ENCODE measurements around the gene EPS8. TPM values are rescaled to one million over a fixed set of nuclear protein-coding genes. Genes with fewer than 3 reads are reported as not detected.

Gene EPS8
- total RNA-seq, 1 experiment from 2014 or later = 7.5 TPM

DNA sequence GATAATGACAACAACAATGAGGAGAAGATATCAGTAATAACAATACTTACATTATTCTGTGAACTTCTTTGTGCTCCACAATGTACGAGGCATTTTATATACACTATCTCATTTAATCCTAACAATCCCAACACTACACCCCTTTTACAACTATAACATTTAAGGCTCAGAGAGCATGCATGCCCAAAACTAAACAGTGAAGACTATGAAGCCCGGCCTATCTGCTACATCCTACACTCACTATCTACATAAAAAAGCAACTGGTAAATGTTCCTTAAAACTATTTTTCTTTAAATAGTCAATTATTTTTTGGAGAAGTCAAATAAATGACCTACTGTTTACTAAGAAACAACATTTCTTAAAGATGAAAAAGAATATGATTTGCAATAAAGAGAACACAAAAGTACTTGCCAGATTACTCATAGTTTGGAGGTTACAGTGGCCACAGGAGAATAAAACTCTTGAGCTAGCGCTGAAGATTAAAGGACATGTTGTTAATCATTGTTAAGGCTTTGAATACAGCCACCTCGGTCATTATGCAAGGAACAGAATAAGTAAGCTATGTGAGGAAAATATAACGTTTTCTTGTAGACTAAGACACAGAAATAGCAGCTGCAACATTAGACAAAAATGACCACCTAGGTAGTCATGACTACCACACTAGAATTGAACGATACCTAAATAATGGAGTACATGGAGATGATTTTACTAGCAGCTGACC, 56.7 kb downstream of the EPS8 start:
- no peak for DNase-seq (ENCODE audit: low spot score)
- ChIA-PET POLR2A (no interaction called here), CTCF (no interaction called here)
- H3K36me3 Mint-ChIP-seq = no peaks in the 10 kb centered on the region
- ATAC-seq = no peak
- H3K4me3 Mint-ChIP-seq = no peak overlapping the region
- H3K27ac Mint-ChIP-seq = no peak overlapping the region
- H3K9me3 Mint-ChIP-seq = no peaks in the 10 kb centered on the region
- no peak for TF ChIP-seq OVOL2 (CRISPR knock-in tag; IDR thresholded peaks at IDR 0.05; ENCODE audit: borderline replicate concordance)
- no peak for TF ChIP-seq ETV6 (CRISPR knock-in tag; IDR thresholded peaks at IDR 0.05)
- TF ChIP-seq MYBL2 (CRISPR knock-in tag; IDR thresholded peaks at IDR 0.05) = no peak
- TF ChIP-seq, protein P1, sequence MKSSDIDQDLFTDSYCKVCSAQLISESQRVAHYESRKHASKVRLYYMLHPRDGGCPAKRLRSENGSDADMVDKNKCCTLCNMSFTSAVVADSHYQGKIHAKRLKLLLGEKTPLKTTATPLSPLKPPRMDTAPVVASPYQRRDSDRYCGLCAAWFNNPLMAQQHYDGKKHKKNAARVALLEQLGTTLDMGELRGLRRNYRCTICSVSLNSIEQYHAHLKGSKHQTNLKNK (CRISPR knock-in tag; IDR thresholded peaks at IDR 0.05) = no peak
- TF ChIP-seq ZNF425 (CRISPR knock-in tag; conservative IDR thresholded peaks at IDR 0.05) = no peak
- TF ChIP-seq IRF2 (CRISPR knock-in tag; IDR thresholded peaks at IDR 0.05; ENCODE audit: borderline replicate concordance, low read depth) = no peak
- no peak for TF ChIP-seq CTCF (IDR thresholded peaks at IDR 0.05)
- TF ChIP-seq ZNF416 (CRISPR knock-in tag; IDR thresholded peaks at IDR 0.05) = no peak
- TF ChIP-seq, protein P2, sequence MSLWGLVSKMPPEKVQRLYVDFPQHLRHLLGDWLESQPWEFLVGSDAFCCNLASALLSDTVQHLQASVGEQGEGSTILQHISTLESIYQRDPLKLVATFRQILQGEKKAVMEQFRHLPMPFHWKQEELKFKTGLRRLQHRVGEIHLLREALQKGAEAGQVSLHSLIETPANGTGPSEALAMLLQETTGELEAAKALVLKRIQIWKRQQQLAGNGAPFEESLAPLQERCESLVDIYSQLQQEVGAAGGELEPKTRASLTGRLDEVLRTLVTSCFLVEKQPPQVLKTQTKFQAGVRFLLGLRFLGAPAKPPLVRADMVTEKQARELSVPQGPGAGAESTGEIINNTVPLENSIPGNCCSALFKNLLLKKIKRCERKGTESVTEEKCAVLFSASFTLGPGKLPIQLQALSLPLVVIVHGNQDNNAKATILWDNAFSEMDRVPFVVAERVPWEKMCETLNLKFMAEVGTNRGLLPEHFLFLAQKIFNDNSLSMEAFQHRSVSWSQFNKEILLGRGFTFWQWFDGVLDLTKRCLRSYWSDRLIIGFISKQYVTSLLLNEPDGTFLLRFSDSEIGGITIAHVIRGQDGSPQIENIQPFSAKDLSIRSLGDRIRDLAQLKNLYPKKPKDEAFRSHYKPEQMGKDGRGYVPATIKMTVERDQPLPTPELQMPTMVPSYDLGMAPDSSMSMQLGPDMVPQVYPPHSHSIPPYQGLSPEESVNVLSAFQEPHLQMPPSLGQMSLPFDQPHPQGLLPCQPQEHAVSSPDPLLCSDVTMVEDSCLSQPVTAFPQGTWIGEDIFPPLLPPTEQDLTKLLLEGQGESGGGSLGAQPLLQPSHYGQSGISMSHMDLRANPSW (CRISPR knock-in tag; conservative IDR thresholded peaks at IDR 0.05; ENCODE audit: low read depth) = no peak
- H3K27me3 Mint-ChIP-seq (ENCODE audit: low read depth) = no peaks in the 10 kb centered on the region
- no peaks in the 10 kb centered on the region for H3K4me1 Mint-ChIP-seq

- no peak overlapping the region for H3K4me3 Mint-ChIP-seq
- no peaks in the 10 kb centered on the region for H3K9me3 Mint-ChIP-seq
- CTCF ChIA-PET = no interaction called here
- no peaks in the 10 kb centered on the region for H3K4me1 Mint-ChIP-seq
- ATAC-seq (no peak), DNase-seq (ENCODE audit: low spot score) (no peak)
- POLR2A ChIA-PET = no interaction called here
- no peak overlapping the region for H3K27ac Mint-ChIP-seq
- no peaks in the 10 kb centered on the region for H3K36me3 Mint-ChIP-seq
- H3K27me3 Mint-ChIP-seq (ENCODE audit: low read depth) = no peaks in the 10 kb centered on the region
- no peak for TF ChIP-seq NFYB (CRISPR knock-in tag; conservative IDR thresholded peaks at IDR 0.05; ENCODE audit: low read depth)
- no peak for TF ChIP-seq ZNF138 (CRISPR knock-in tag; conservative IDR thresholded peaks at IDR 0.05)
- TF ChIP-seq, protein P3, sequence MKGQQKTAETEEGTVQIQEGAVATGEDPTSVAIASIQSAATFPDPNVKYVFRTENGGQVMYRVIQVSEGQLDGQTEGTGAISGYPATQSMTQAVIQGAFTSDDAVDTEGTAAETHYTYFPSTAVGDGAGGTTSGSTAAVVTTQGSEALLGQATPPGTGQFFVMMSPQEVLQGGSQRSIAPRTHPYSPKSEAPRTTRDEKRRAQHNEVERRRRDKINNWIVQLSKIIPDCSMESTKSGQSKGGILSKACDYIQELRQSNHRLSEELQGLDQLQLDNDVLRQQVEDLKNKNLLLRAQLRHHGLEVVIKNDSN (CRISPR knock-in tag; IDR thresholded peaks at IDR 0.05) = no peak
- TF ChIP-seq, protein P4, sequence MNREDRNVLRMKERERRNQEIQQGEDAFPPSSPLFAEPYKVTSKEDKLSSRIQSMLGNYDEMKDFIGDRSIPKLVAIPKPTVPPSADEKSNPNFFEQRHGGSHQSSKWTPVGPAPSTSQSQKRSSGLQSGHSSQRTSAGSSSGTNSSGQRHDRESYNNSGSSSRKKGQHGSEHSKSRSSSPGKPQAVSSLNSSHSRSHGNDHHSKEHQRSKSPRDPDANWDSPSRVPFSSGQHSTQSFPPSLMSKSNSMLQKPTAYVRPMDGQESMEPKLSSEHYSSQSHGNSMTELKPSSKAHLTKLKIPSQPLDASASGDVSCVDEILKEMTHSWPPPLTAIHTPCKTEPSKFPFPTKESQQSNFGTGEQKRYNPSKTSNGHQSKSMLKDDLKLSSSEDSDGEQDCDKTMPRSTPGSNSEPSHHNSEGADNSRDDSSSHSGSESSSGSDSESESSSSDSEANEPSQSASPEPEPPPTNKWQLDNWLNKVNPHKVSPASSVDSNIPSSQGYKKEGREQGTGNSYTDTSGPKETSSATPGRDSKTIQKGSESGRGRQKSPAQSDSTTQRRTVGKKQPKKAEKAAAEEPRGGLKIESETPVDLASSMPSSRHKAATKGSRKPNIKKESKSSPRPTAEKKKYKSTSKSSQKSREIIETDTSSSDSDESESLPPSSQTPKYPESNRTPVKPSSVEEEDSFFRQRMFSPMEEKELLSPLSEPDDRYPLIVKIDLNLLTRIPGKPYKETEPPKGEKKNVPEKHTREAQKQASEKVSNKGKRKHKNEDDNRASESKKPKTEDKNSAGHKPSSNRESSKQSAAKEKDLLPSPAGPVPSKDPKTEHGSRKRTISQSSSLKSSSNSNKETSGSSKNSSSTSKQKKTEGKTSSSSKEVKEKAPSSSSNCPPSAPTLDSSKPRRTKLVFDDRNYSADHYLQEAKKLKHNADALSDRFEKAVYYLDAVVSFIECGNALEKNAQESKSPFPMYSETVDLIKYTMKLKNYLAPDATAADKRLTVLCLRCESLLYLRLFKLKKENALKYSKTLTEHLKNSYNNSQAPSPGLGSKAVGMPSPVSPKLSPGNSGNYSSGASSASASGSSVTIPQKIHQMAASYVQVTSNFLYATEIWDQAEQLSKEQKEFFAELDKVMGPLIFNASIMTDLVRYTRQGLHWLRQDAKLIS (CRISPR knock-in tag; IDR thresholded peaks at IDR 0.05; ENCODE audit: borderline replicate concordance) = no peak
- TF ChIP-seq, protein P5, sequence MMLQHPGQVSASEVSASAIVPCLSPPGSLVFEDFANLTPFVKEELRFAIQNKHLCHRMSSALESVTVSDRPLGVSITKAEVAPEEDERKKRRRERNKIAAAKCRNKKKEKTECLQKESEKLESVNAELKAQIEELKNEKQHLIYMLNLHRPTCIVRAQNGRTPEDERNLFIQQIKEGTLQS (CRISPR knock-in tag; conservative IDR thresholded peaks at IDR 0.05) = no peak
- TF ChIP-seq, protein P6, sequence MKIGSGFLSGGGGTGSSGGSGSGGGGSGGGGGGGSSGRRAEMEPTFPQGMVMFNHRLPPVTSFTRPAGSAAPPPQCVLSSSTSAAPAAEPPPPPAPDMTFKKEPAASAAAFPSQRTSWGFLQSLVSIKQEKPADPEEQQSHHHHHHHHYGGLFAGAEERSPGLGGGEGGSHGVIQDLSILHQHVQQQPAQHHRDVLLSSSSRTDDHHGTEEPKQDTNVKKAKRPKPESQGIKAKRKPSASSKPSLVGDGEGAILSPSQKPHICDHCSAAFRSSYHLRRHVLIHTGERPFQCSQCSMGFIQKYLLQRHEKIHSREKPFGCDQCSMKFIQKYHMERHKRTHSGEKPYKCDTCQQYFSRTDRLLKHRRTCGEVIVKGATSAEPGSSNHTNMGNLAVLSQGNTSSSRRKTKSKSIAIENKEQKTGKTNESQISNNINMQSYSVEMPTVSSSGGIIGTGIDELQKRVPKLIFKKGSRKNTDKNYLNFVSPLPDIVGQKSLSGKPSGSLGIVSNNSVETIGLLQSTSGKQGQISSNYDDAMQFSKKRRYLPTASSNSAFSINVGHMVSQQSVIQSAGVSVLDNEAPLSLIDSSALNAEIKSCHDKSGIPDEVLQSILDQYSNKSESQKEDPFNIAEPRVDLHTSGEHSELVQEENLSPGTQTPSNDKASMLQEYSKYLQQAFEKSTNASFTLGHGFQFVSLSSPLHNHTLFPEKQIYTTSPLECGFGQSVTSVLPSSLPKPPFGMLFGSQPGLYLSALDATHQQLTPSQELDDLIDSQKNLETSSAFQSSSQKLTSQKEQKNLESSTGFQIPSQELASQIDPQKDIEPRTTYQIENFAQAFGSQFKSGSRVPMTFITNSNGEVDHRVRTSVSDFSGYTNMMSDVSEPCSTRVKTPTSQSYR (CRISPR knock-in tag; IDR thresholded peaks at IDR 0.05) = no peak
- TF ChIP-seq, protein P2 (CRISPR knock-in tag; conservative IDR thresholded peaks at IDR 0.05; ENCODE audit: low read depth) = no peak
Measured at GRCh38 chr12:15731940-15732339, 57.2 kb downstream of the EPS8 start.
